Stimulated activated CD8-positive, alpha-beta memory T cell treated with anti-CD3 and anti-CD28 coated beads, Interleukin-12 subunit alpha, Interleukin-12 subunit beta, amount 100 ng/mL, for 24 hours (primary cell): ENCODE measurements around the gene ATP13A5.

Source experiments
- DNase-seq: peaks from one replicate; pipeline ENCODE4 v3.0.0-alpha.2; 2020; ENCODE audit errors: extremely low read depth

ATP13A5 gene

DNA sequence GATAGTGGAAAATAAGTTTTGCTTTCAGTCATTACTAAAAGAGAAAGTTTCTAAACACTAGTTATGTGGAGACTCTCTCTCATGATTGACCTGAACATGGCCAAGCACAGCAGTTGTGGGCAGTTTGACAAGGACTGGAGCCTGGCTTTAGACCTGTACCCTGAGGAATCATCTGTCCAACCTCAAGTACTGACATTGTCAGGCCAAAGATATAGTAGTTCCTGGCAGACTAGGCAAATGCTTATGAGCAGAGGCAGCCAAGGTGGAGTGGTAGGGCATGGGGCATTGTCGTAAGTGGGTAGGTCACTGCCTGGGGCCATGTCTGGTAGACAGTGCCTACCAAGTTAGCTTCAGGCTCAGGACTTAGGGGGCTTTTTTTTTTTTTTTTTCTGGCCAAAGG lies 116.6 kb downstream of the ATP13A5 start:
- no peak for DNase-seq

DNA sequence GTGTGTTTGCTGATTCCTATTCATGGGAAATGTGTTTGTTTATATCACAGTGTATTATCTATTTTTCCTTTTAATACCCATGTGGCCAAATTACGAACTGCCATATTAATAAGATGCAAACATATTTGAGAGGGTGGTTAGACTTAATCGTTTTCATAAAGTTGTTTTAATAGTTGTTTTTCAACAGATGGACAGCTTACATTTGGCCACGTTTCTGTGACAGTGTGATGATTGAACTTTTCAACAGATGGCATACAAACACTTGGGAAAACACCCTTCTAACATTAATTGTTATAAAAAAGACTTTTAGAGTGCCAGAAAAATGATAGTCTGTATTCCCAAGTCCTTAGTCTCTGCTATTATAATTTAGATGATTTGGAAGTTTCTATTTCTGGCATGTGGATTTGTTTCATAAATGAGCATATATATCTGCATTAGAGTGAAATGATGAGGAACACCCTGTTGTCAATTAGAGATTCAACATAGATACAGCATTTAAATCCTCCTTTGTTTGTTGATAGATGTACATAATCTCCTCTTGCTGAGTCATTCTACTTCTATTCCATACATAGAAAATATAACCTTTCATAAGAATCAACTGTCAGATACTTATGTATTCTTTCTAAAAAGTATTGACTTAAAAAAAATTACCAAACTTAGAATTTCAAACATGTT lies 124.4 kb downstream of the ATP13A5 start:
- no peak for DNase-seq

DNA sequence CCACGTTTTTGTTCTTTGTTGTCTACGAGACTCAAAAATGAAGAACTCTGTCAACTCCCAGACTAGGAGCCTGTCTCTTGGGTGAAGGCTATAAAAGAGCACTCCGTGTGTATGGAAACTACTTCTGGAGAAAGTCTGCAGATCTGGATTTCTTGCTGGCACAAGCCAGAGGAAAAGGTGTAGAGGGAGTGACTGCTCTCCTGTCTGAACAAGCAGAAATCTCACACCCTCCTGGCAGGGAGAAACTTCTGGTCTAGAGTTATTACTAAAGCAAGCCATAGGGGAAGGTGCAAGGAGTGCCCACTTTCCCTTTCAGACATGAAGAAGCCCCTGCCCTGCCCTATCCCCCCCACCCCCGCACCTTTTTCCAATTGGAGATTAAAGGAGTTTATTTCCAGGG lies 128.1 kb downstream of the ATP13A5 start:
- no peak for DNase-seq

- no peak for DNase-seq
Measured at GRCh38 chr3:193248848-193249468, 129.6 kb downstream of the ATP13A5 start.

DNA sequence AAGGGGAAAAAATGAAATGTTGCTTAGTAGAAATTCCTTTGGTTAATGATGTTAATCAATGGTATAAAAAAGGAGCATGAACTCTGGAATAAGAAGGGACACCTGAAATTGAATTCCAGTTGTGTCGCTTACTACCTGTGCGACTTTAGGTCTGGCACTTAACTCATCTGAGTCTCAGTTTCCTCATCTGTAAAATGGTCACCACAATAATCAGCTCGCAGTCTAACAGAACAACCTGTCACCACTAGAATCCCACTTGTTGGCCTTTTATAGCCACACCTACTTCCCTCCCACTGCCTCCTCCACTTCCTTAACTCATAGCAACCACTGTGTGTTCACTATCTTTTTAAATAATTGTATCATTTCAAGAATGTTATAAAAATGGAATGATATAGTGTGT lies 135.0 kb downstream of the ATP13A5 start:
- DNase-seq, result no peak

DNA sequence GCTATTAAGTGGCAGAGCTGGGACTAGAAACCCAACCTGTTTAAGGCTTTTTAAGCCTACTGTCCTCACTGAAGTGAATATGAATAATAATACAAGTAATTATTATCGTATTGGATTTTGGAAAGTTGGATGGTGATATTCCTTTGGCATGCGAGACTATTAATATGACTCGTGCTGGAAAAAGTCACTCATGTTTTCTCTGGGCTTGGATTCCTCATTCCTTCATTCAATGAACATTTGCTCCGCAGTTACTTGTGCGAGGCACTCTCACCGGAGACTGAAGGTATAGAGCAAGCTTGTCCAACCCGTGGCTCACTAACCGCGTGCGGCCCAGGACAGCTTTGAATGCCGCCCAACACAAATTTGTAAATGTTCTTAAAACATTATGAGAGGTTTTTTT lies 136.8 kb downstream of the ATP13A5 start:
- no peak for DNase-seq

- DNase-seq, result no peak
Measured at GRCh38 chr3:193240850-193241706, 137.5 kb downstream of the ATP13A5 start, which contains the start of gene PLAAT1. Gene PLAAT1, plus strand, starts transcription at chr3:193241222. Its CDS starts 14,429 bp downstream, at chr3:193255651.

GRCh38 chr3:193240436-193240849 lies 138.1 kb downstream of the ATP13A5 start:
- no peak for DNase-seq

GRCh38 chr3:193237030-193237429 lies 141.5 kb downstream of the ATP13A5 start:
- DNase-seq, result no peak

- DNase-seq, result no peak
Measured at GRCh38 chr3:193236599-193236998, 142.0 kb downstream of the ATP13A5 start.

GRCh38 chr3:193231201-193231600 lies 147.4 kb downstream of the ATP13A5 start:
- no peak for DNase-seq

DNA sequence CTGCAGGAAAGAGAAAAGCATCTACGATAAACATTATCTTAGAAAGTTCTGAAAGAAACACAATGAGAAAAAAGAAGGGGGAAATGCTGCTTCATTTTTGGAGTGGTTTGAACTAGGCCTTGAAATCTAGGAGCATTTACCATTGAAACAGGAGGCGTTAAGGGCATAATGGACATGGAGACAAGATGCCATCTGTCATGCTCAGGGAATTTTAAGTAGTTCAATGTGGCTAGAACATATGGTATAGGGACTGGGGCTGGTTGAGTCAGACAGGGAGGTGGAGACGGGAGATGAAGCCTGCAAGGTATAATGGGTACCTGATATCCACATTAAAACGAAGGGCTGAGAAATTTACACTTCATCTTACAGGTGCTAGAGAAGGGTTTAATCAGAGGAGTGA lies 147.9 kb downstream of the ATP13A5 start:
- no peak for DNase-seq

GRCh38 chr3:193229851-193230420 lies 148.6 kb downstream of the ATP13A5 start:
- DNase-seq, result no peak

GRCh38 chr3:193228206-193228605 lies 150.3 kb downstream of the ATP13A5 start:
- DNase-seq, result no peak

DNA sequence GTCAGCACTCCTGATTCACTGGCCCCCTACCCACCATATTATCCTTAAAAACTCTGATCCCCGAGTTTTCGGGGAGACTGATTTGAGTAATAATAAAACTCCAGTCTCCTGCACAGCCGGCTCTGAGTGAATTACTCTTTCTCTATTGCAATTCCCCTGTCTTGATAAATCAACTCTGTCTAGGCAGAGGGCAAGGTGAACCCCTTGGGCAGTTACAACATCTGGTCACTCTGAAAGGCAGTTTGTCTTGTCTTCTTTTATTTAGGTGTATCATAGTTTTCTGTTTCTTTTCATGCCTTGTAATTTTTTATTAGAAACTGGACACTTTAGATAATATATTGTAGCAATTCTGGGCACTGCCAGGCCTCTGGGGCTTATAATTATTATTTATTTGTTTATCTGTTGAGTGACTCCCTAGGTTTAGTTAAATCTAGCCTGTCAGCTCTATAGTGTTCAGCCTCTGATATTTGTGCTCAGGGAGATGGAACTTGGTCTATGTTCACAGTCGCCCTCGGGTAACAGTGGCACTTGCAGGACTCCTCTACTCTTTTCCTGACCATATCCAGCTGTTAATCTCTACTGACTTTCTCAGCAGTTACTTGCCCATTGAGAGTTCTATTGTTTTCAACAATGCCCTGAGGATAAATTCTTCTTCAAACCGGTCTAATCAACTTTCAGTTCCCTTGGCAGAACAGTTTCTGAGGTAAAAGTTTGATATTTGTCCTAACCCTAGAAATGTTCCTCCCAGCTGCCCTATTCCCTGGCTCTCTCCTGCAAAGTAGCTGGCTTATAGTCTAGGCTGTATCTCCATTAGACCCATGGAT lies 153.0 kb downstream of the ATP13A5 start:
- no peak for DNase-seq
